Neural progenitor cell (in vitro differentiated cells): ENCODE results near the gene IQCM.

Experiments
- EZH2 ChIP-seq: fragments of 200-600 bp; sonication (generic); IDR thresholded peaks from 2 replicates; pipeline ENCODE4 v1.6.1; 2017; ENCODE audit warnings: antibody characterized with exemption, mild to moderate bottlenecking, moderate library complexity
- EZH2phosphoT487 ChIP-seq: fragments of 200-600 bp; sonication (generic); IDR thresholded peaks from 2 replicates; pipeline ENCODE4 v1.6.1; 2017; ENCODE audit warnings: antibody characterized with exemption
- TF ChIP-seq, protein P1 (sequence below): fragments of 200-600 bp; sonication (generic); IDR thresholded peaks from 2 replicates; pipeline ENCODE4 v1.5.1; 2017; ENCODE audit warnings: antibody characterized with exemption, mild to moderate bottlenecking

DNA sequence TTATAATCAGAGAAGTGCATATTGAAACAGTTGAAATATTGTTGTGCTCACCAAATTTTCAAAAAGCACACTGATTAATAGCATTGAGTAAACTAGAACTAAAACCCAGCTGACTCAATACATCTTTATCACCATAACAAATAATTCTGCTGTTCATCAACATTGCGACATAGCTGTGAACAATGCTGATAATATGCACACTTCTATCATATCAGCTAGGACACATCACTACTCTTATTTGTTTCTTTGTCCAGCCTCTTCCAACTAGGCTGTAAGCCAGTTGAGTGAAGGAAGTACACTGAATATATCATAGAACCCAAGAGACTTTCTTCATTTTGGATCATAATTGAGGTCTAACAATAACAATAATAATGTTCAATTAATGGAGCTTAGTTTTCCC is 349.7 kb downstream of the IQCM start:
- TF ChIP-seq, protein P1, sequence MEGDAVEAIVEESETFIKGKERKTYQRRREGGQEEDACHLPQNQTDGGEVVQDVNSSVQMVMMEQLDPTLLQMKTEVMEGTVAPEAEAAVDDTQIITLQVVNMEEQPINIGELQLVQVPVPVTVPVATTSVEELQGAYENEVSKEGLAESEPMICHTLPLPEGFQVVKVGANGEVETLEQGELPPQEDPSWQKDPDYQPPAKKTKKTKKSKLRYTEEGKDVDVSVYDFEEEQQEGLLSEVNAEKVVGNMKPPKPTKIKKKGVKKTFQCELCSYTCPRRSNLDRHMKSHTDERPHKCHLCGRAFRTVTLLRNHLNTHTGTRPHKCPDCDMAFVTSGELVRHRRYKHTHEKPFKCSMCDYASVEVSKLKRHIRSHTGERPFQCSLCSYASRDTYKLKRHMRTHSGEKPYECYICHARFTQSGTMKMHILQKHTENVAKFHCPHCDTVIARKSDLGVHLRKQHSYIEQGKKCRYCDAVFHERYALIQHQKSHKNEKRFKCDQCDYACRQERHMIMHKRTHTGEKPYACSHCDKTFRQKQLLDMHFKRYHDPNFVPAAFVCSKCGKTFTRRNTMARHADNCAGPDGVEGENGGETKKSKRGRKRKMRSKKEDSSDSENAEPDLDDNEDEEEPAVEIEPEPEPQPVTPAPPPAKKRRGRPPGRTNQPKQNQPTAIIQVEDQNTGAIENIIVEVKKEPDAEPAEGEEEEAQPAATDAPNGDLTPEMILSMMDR: no peak
- TF ChIP-seq EZH2: no peak
- no peak for TF ChIP-seq EZH2phosphoT487
